HEK293T (cell line): ENCODE results near the gene MAB21L2.

Source experiments
- CTCF ChIA-PET: fragments of 350-600 bp; formaldehyde crosslinking; extraction: SDS; loops from one replicate; lab custom pipeline; 2021; ENCODE audit warnings: antibody characterized with exemption, inconsistent platforms; lab: Yijun Ruan, JAX
- POLR2A ChIA-PET: fragments of 350-600 bp; formaldehyde crosslinking; extraction: SDS; loops from one replicate; lab custom pipeline; 2020; ENCODE audit warnings: antibody characterized with exemption, inconsistent platforms; lab: Yijun Ruan, JAX
- DNase-seq: peaks from one replicate; pipeline ENCODE4 v3.0.0; 2012; ENCODE audit warnings: mixed read lengths; ENCODE audit errors: extremely low spot score
- ARNT ChIP-seq: fragments of 450-650 bp; IDR thresholded peaks from 2 replicates; pipeline ENCODE4 v1.6.1; 2017; ENCODE audit warnings: mild to moderate bottlenecking
- CTBP1 ChIP-seq: fragments of 450-650 bp; IDR thresholded peaks from 2 replicates; pipeline ENCODE4 v1.6.1; 2016; ENCODE audit warnings: borderline replicate concordance
- ELF4 ChIP-seq: fragments of 450-650 bp; IDR thresholded peaks from 2 replicates; pipeline ENCODE4 v1.6.1; 2017; ENCODE audit warnings: antibody characterized with exemption
- FOXK2 ChIP-seq: fragments of 450-650 bp; IDR thresholded peaks from 2 replicates; pipeline ENCODE4 v1.6.1; 2016; ENCODE audit warnings: mild to moderate bottlenecking
- FOXM1 ChIP-seq: fragments of 450-650 bp; IDR thresholded peaks from 2 replicates; pipeline ENCODE4 v1.6.1; 2017; ENCODE audit warnings: mild to moderate bottlenecking, borderline replicate concordance
- HDGF ChIP-seq: fragments of 450-650 bp; IDR thresholded peaks from 2 replicates; pipeline ENCODE4 v1.6.1; 2017; ENCODE audit warnings: antibody characterized with exemption, borderline replicate concordance
- L3MBTL2 ChIP-seq: fragments of 450-650 bp; conservative IDR thresholded peaks from 2 replicates; pipeline ENCODE4 v1.6.1; 2016; ENCODE audit warnings: mild to moderate bottlenecking
- LEF1 ChIP-seq: fragments of 450-650 bp; IDR thresholded peaks from 2 replicates; pipeline ENCODE4 v1.6.1; 2017; ENCODE audit warnings: mild to moderate bottlenecking, borderline replicate concordance
- SP1 ChIP-seq: fragments of 450-650 bp; IDR thresholded peaks from 2 replicates; pipeline ENCODE4 v1.6.1; 2017
- SUZ12 ChIP-seq: fragments of 450-650 bp; IDR thresholded peaks from 2 replicates; pipeline ENCODE4 v1.6.1; 2016; ENCODE audit warnings: mild to moderate bottlenecking
- TARDBP ChIP-seq: fragments of 450-650 bp; IDR thresholded peaks from 2 replicates; pipeline ENCODE4 v1.6.1; 2016
- ZNF384 ChIP-seq: fragments of 450-650 bp; IDR thresholded peaks from 2 replicates; pipeline ENCODE4 v1.6.1; 2016
- TF ChIP-seq, protein P1 (sequence below): fragments of 450-650 bp; IDR thresholded peaks from 2 replicates; pipeline ENCODE4 v1.6.1; 2016

Gene MAB21L2

DNA sequence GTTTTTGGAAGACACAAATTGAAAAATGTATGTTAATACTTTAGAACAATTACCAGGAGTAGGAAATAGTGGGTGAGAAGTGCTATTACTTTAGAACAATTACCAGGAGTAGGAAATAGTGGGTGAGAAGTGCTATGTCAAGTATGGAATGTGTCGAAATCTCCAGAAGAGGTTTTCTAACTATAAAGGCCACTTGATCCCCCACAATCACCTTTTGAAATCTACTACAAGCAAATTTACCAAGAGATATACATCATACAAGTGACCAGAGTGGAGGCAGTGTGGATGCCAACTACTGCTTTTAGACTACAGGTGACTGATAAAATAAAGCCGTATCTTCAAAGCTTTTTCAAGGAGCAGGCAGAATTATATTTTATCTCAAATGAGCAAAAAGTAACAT is 43.1 kb downstream of the MAB21L2 start:
- ChIA-PET CTCF (no interaction called here), POLR2A (no interaction called here)
- TF ChIP-seq ZNF384 (no peak), FOXM1 (no peak), LEF1 (no peak), CTBP1 (no peak), ELF4 (no peak), ARNT (no peak)
- TF ChIP-seq, protein P1, sequence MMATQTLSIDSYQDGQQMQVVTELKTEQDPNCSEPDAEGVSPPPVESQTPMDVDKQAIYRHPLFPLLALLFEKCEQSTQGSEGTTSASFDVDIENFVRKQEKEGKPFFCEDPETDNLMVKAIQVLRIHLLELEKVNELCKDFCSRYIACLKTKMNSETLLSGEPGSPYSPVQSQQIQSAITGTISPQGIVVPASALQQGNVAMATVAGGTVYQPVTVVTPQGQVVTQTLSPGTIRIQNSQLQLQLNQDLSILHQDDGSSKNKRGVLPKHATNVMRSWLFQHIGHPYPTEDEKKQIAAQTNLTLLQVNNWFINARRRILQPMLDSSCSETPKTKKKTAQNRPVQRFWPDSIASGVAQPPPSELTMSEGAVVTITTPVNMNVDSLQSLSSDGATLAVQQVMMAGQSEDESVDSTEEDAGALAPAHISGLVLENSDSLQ = no peak
- DNase-seq = no peak

DNA sequence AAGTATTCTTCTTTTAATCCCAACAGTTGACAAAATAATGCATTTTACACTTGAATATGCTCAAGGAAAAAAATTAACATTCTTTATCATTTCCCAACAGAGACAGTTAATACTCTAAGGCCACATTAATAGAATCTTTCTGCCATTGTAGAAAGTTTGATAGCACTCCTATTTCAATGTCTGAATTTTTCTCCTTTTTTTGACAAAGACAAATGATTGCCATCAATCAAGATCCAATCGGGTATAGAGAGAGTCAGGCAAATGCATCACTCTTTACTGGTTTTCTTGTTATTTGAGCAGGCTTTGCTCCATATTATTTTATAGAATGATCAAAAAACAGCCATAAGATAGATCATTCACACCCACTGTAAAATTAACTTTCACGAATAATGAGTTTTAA is 46.1 kb downstream of the MAB21L2 start:
- CTCF ChIA-PET = no interaction called here
- DNase-seq = no peak
- TF ChIP-seq SP1 = no peak
- TF ChIP-seq HDGF = no peak
- TF ChIP-seq ELF4 = no peak
- no peak for TF ChIP-seq CTBP1
- TF ChIP-seq, protein P1 = no peak
- TF ChIP-seq ZNF384 = no peak
- no peak for TF ChIP-seq SUZ12
- TF ChIP-seq TARDBP = no peak
- TF ChIP-seq FOXK2 = no peak
- POLR2A ChIA-PET = no interaction called here

DNA sequence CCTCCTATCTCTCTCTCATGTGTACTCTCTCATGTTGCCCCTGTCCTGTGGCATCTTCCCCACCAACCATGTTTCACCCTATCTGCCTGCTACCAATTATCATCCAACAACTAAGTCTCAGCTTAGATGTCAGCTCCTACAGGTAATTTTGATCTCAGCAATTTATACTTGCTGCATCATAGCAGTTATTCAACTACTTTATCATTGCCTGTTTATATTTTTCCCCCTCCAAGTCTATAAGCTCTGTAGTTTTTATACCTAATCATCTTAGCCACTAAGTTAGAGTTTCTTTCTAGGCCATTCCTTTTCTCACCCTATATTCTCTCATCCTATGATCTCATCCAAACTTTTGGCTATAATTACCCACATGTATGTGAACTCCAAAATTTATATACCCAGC is 50.7 kb downstream of the MAB21L2 start:
- no peak for TF ChIP-seq TARDBP
- TF ChIP-seq FOXK2 = no peak
- TF ChIP-seq CTBP1 = no peak
- no peak for TF ChIP-seq L3MBTL2
- TF ChIP-seq ELF4 = no peak
- ChIA-PET POLR2A (no interaction called here), CTCF (no interaction called here)
- no peak for DNase-seq
